ENCODE data around the gene MYL3.

DNA sequence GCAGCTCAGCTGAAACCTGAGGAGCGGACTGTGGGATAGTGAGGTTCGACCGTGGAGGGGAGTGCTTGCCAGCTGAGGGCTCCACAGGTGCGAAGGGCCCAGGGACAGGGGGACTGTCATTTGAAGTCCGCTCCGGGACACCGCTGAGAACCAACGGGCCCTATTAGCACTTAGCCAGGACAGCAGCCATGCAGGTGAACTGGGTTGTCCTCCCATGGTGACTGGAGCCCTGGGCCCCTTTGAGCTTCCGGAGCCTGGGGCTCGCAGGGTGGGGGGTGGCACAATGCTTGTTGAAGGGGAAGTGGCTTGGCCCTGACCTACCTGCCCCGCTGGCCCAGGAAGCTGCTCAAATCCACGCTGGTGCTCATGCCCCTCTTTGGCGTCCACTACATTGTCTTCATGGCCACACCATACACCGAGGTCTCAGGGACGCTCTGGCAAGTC lies 39.0 kb upstream of the MYL3 start:
- TF ChIP-seq POLR2AphosphoS5 (IDR thresholded peaks at IDR 0.05) (no peak), POLR2A (IDR thresholded peaks at IDR 0.05) (no peak)
- TF ChIP-seq, protein P1, sequence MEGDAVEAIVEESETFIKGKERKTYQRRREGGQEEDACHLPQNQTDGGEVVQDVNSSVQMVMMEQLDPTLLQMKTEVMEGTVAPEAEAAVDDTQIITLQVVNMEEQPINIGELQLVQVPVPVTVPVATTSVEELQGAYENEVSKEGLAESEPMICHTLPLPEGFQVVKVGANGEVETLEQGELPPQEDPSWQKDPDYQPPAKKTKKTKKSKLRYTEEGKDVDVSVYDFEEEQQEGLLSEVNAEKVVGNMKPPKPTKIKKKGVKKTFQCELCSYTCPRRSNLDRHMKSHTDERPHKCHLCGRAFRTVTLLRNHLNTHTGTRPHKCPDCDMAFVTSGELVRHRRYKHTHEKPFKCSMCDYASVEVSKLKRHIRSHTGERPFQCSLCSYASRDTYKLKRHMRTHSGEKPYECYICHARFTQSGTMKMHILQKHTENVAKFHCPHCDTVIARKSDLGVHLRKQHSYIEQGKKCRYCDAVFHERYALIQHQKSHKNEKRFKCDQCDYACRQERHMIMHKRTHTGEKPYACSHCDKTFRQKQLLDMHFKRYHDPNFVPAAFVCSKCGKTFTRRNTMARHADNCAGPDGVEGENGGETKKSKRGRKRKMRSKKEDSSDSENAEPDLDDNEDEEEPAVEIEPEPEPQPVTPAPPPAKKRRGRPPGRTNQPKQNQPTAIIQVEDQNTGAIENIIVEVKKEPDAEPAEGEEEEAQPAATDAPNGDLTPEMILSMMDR (IDR thresholded peaks at IDR 0.05) = no peak
